BLaER1 (cell line): Measurements from ENCODE around the gene NEURL3.

ENCODE experiments used
- H3K27ac ChIP-seq: shearing (Covaris generic); formaldehyde crosslinking; 2 replicates; pipeline ENCODE4 v1.8.1; 2022
- H3K27me3 ChIP-seq: shearing (Covaris generic); formaldehyde crosslinking; 2 replicates; pipeline ENCODE4 v1.8.1; 2022
- H3K36me3 ChIP-seq: shearing (Covaris generic); formaldehyde crosslinking; 2 replicates; pipeline ENCODE4 v1.8.1; 2022
- H3K4me1 ChIP-seq: shearing (Covaris generic); formaldehyde crosslinking; 2 replicates; pipeline ENCODE4 v1.8.1; 2022
- H3K4me2 ChIP-seq: shearing (Covaris generic); formaldehyde crosslinking; 2 replicates; pipeline ENCODE4 v1.8.1; 2022
- H3K4me3 ChIP-seq: shearing (Covaris generic); formaldehyde crosslinking; 2 replicates; pipeline ENCODE4 v1.8.1; 2022
- H3K9ac ChIP-seq: shearing (Covaris generic); formaldehyde crosslinking; 2 replicates; pipeline ENCODE4 v1.8.1; 2022
- H3K9me3 ChIP-seq: shearing (Covaris generic); formaldehyde crosslinking; 2 replicates; pipeline ENCODE4 v1.8.1; 2022
- H4K20me1 ChIP-seq: shearing (Covaris generic); formaldehyde crosslinking; 2 replicates; pipeline ENCODE4 v1.8.1; 2022
- Cebpa-rat ChIP-seq: shearing (Covaris generic); IDR thresholded peaks from 2 replicates; pipeline ENCODE4 v1.8.1; 2022

The NEURL3 gene

GRCh38 chr2:96510931-96511595 is 5.9 kb upstream of the NEURL3 start:
- H3K9ac ChIP-seq, result no peak overlapping the region
- H3K4me2 ChIP-seq, result no peak overlapping the region
- H3K27ac ChIP-seq, result no peak overlapping the region
- H3K4me3 ChIP-seq, result no peak overlapping the region
- no peaks in the 10 kb centered on the region for H4K20me1 ChIP-seq
- no peak for TF ChIP-seq Cebpa-rat
- H3K4me1 ChIP-seq, result peaks cover 27% of the 10 kb centered on the region
- peaks cover 7% of the 10 kb centered on the region for H3K9me3 ChIP-seq
- H3K36me3 ChIP-seq, result no peaks in the 10 kb centered on the region
- no peaks in the 10 kb centered on the region for H3K27me3 ChIP-seq

- Histone ChIP-seq H3K4me3 (no peak overlapping the region), H3K9ac (peak overlapping the region; percentile 40; the same call in 1 of the 2 replicates)
- no peak for TF ChIP-seq Cebpa-rat
Observed at GRCh38 chr2:96509847-96510230, 4.7 kb upstream of the NEURL3 start.

GRCh38 chr2:96509114-96509846 is 4.1 kb upstream of the NEURL3 start:
- Histone ChIP-seq H3K4me3 (no peak overlapping the region), H4K20me1 (no peaks in the 10 kb centered on the region), H3K27ac (peak overlapping the region; percentile 59), H3K4me2 (peak overlapping the region; percentile 83), H3K9ac (peak overlapping the region; percentile 40; the same call in 1 of the 2 replicates), H3K27me3 (no peaks in the 10 kb centered on the region), H3K4me1 (peaks cover 28% of the 10 kb centered on the region), H3K9me3 (no peaks in the 10 kb centered on the region), H3K36me3 (no peaks in the 10 kb centered on the region)
- no peak for TF ChIP-seq Cebpa-rat

More at GRCh38 chr2:96509847-96510230, 4.7 kb upstream of the NEURL3 start:
- Histone ChIP-seq H3K27me3 (no peaks in the 10 kb centered on the region), H3K4me1 (peaks cover 27% of the 10 kb centered on the region), H3K36me3 (no peaks in the 10 kb centered on the region), H3K9me3 (no peaks in the 10 kb centered on the region), H4K20me1 (no peaks in the 10 kb centered on the region), H3K27ac (peak overlapping the region; percentile 59), H3K4me2 (peak overlapping the region; percentile 83)

- Histone ChIP-seq H3K4me3 (no peak overlapping the region), H3K9ac (no peak overlapping the region)
Observed at GRCh38 chr2:96508521-96509113, 3.5 kb upstream of the NEURL3 start.

GRCh38 chr2:96507957-96508520 is 2.9 kb upstream of the NEURL3 start:
- Histone ChIP-seq H3K27ac (no peak overlapping the region), H3K36me3 (no peaks in the 10 kb centered on the region), H3K4me1 (peaks cover 40% of the 10 kb centered on the region), H3K4me2 (peak overlapping the region; percentile 83), H3K4me3 (no peak overlapping the region), H4K20me1 (no peaks in the 10 kb centered on the region), H3K9ac (no peak overlapping the region), H3K27me3 (no peaks in the 10 kb centered on the region), H3K9me3 (no peaks in the 10 kb centered on the region)
- no peak for TF ChIP-seq Cebpa-rat

More at GRCh38 chr2:96508521-96509113, 3.5 kb upstream of the NEURL3 start:
- peaks cover 35% of the 10 kb centered on the region for H3K4me1 ChIP-seq
- H3K9me3 ChIP-seq, result no peaks in the 10 kb centered on the region
- H4K20me1 ChIP-seq, result no peaks in the 10 kb centered on the region
- no peak for TF ChIP-seq Cebpa-rat
- no peaks in the 10 kb centered on the region for H3K27me3 ChIP-seq
- H3K4me2 ChIP-seq, result peak overlapping the region; percentile 83
- H3K36me3 ChIP-seq, result no peaks in the 10 kb centered on the region
- H3K27ac ChIP-seq, result no peak overlapping the region

GRCh38 chr2:96506907-96507240 is 1.7 kb upstream of the NEURL3 start:
- TF ChIP-seq Cebpa-rat, result no peak
- no peak overlapping the region for H3K4me3 ChIP-seq
- no peaks in the 10 kb centered on the region for H3K9me3 ChIP-seq
- no peak overlapping the region for H3K4me2 ChIP-seq
- H3K9ac ChIP-seq, result no peak overlapping the region
- H3K27ac ChIP-seq, result no peak overlapping the region
- no peaks in the 10 kb centered on the region for H4K20me1 ChIP-seq
- no peaks in the 10 kb centered on the region for H3K36me3 ChIP-seq
- H3K27me3 ChIP-seq, result no peaks in the 10 kb centered on the region
- peaks cover 52% of the 10 kb centered on the region for H3K4me1 ChIP-seq

- Histone ChIP-seq H3K27ac (no peak overlapping the region), H3K9me3 (no peaks in the 10 kb centered on the region), H3K9ac (no peak overlapping the region), H4K20me1 (no peaks in the 10 kb centered on the region), H3K27me3 (no peaks in the 10 kb centered on the region), H3K4me2 (no peak overlapping the region), H3K36me3 (no peaks in the 10 kb centered on the region), H3K4me3 (no peak overlapping the region), H3K4me1 (peaks cover 58% of the 10 kb centered on the region)
- no peak for TF ChIP-seq Cebpa-rat
Observed at GRCh38 chr2:96506016-96506906, 1.1 kb upstream of the NEURL3 start.

- H3K27me3 ChIP-seq, result no peaks in the 10 kb centered on the region
- peak overlapping the region; percentile 27; the same call in 1 of the 2 replicates for H3K27ac ChIP-seq
- peaks cover 45% of the 10 kb centered on the region for H3K4me1 ChIP-seq
- H4K20me1 ChIP-seq, result no peaks in the 10 kb centered on the region
- H3K9ac ChIP-seq, result no peak overlapping the region
- no peaks in the 10 kb centered on the region for H3K9me3 ChIP-seq
- H3K4me3 ChIP-seq, result no peak overlapping the region
- TF ChIP-seq Cebpa-rat, result no peak
- H3K36me3 ChIP-seq, result no peaks in the 10 kb centered on the region
- H3K4me2 ChIP-seq, result peak overlapping the region; percentile 66
Observed at GRCh38 chr2:96503637-96504243, 1.4 kb downstream of the NEURL3 start.
